Calu3 (cell line): Measurements from ENCODE around the gene PCBP4. TPM values are rescaled to one million over a fixed set of nuclear protein-coding genes. Genes with fewer than 3 reads are reported as not detected.

ENCODE experiments used
- BruUV-seq: library from RNA; stranded (reverse); fragments of 400-500 nt; replicated peaks from 2 replicates; lab custom pipeline; 2021; lab: Mats Ljungman, UMichigan
- CTCF ChIA-PET: fragments of 300-600 bp; sonication (Branson Sonifier 250); formaldehyde crosslinking; loops from one replicate; lab custom pipeline; 2022; ENCODE audit warnings: antibody characterized with exemption; lab: Charles Lee
- DNase-seq: peaks from one replicate; pipeline ENCODE4 v3.0.0; 2022
- H3K27ac Mint-ChIP-seq: one replicate; pipeline ENCODE4 v1.8.0; 2022; ENCODE audit warnings: mixed read lengths; ENCODE audit not compliant: unreplicated experiment
- H3K27me3 Mint-ChIP-seq: one replicate; pipeline ENCODE4 v1.8.0; 2022; ENCODE audit warnings: mixed read lengths; ENCODE audit not compliant: unreplicated experiment
- H3K36me3 Mint-ChIP-seq: one replicate; pipeline ENCODE4 v1.8.0; 2022; ENCODE audit warnings: mild to moderate bottlenecking, moderate library complexity, mixed read lengths; ENCODE audit not compliant: insufficient read depth, unreplicated experiment
- H3K4me1 Mint-ChIP-seq: one replicate; pipeline ENCODE4 v1.8.0; 2022; ENCODE audit warnings: mild to moderate bottlenecking, low read depth, mixed read lengths; ENCODE audit not compliant: unreplicated experiment
- H3K4me3 Mint-ChIP-seq: one replicate; pipeline ENCODE4 v1.8.0; 2022; ENCODE audit warnings: mild to moderate bottlenecking, low read depth, moderate library complexity, mixed read lengths; ENCODE audit not compliant: unreplicated experiment
- H3K9me3 Mint-ChIP-seq: one replicate; pipeline ENCODE4 v1.8.0; 2022; ENCODE audit warnings: low read depth, mixed read lengths; ENCODE audit not compliant: unreplicated experiment
- intact Hi-C: fragments of 100-400 bp; cut with micrococcal nuclease; formaldehyde crosslinking; loops from one replicate; pipeline ENCODE4 v1.10.0; 2022; ENCODE audit not compliant: unreplicated experiment
- total RNA-seq: library from RNA; stranded (reverse); gene quantifications from 2 replicates; pipeline ENCODE4 v1.2.3, GENCODE V29; 2022
- TF ChIP-seq, protein P1 (sequence below): fragments of 200-600 bp; IDR thresholded peaks from one replicate; pipeline ENCODE4 v1.8.0; 2022; ENCODE audit warnings: antibody characterized with exemption; ENCODE audit not compliant: unreplicated experiment

Gene PCBP4
- total RNA-seq, 1 experiment from 2014 or later, result 31.5 TPM

DNA sequence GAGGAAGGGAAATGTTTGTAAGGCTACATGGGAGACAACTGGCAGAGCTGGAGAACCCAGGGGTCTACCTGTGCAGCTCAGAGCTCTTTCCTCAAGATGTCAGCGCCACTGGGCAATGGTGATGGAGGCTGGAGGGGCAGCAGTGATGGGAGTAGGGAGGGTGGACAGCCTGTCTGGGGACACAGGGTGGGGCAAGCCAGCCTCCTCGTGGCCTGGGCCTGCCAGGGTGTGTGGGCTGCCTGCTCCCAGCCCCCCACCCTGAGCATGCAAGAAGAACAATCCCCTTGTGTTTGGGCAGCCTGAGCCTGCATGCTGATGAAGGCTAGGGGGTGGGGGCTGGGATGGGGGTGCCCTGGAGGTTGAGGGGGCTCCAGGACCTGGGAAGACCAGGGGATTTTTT, 1.2 kb downstream of the PCBP4 start:
- CTCF ChIA-PET, result no interaction called here
- no TSS peak for BruUV-seq
- H3K27me3 Mint-ChIP-seq, result peaks cover 13% of the 10 kb centered on the region
- H3K4me1 Mint-ChIP-seq, result peaks cover 20% of the 10 kb centered on the region
- H3K27ac Mint-ChIP-seq, result peak overlapping the region; percentile 73
- TF ChIP-seq, protein P1, sequence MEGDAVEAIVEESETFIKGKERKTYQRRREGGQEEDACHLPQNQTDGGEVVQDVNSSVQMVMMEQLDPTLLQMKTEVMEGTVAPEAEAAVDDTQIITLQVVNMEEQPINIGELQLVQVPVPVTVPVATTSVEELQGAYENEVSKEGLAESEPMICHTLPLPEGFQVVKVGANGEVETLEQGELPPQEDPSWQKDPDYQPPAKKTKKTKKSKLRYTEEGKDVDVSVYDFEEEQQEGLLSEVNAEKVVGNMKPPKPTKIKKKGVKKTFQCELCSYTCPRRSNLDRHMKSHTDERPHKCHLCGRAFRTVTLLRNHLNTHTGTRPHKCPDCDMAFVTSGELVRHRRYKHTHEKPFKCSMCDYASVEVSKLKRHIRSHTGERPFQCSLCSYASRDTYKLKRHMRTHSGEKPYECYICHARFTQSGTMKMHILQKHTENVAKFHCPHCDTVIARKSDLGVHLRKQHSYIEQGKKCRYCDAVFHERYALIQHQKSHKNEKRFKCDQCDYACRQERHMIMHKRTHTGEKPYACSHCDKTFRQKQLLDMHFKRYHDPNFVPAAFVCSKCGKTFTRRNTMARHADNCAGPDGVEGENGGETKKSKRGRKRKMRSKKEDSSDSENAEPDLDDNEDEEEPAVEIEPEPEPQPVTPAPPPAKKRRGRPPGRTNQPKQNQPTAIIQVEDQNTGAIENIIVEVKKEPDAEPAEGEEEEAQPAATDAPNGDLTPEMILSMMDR, result no peak
- peak overlapping the region; percentile 82 for H3K4me3 Mint-ChIP-seq
- H3K36me3 Mint-ChIP-seq, result peaks cover 30% of the 10 kb centered on the region
- H3K9me3 Mint-ChIP-seq, result no peaks in the 10 kb centered on the region
- intact Hi-C loops, result no loop called here
- DNase-seq, result no peak

DNA sequence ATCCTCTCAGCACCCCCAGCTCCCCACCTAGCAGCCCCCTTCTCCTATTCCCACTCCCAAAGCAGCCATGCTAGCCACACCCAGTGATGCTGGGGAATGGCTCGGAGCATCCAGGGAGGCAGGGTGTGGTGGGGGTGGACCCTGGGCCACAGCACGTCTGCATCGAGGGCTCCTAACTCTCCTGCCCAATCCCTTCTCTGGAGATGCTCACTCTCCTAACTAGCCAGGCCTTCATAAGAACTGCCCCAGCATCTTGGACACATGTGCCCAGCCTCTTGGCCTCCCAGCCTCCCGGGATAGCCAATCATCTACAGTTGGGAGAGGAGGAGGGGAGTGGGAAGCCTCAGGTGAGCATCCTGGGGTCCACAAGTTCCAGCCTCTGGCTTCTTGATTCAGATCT, 2.7 kb downstream of the PCBP4 start:
- peaks cover 13% of the 10 kb centered on the region for H3K27me3 Mint-ChIP-seq
- H3K4me3 Mint-ChIP-seq, result no peak overlapping the region
- intact Hi-C loops, result no loop called here
- CTCF ChIA-PET, result no interaction called here
- BruUV-seq, result no TSS peak
- H3K4me1 Mint-ChIP-seq, result peaks cover 19% of the 10 kb centered on the region
- DNase-seq, result no peak
- TF ChIP-seq, protein P1, result no peak
- H3K27ac Mint-ChIP-seq, result no peak overlapping the region
- peaks cover 30% of the 10 kb centered on the region for H3K36me3 Mint-ChIP-seq
- H3K9me3 Mint-ChIP-seq, result no peaks in the 10 kb centered on the region

DNA sequence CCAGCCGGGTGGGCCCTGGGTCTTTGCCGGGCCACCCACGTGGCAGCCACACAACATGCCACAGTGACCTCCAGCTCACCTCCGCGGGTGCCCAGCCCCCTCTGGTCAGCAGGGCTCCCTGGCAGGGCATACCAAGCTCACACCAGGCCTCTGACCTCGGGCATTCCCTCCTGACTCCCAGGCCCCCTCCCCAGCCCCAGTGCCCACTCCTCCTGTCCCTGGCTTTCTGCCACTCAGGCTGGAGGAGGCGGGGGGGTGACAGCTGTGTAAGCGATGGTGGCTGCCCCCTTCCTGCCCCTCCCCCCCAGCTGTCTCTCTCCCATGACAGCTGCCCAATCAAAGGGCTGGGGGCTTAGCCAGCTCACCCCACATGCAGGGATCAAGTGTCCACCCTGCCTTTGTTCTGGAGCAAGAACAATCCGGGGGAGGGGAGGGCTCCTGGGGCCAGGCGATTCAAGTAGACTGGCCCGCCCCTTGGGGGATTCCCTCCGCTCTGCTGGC, 3.3 kb downstream of the PCBP4 start:
- CTCF ChIA-PET, result no interaction called here

DNA sequence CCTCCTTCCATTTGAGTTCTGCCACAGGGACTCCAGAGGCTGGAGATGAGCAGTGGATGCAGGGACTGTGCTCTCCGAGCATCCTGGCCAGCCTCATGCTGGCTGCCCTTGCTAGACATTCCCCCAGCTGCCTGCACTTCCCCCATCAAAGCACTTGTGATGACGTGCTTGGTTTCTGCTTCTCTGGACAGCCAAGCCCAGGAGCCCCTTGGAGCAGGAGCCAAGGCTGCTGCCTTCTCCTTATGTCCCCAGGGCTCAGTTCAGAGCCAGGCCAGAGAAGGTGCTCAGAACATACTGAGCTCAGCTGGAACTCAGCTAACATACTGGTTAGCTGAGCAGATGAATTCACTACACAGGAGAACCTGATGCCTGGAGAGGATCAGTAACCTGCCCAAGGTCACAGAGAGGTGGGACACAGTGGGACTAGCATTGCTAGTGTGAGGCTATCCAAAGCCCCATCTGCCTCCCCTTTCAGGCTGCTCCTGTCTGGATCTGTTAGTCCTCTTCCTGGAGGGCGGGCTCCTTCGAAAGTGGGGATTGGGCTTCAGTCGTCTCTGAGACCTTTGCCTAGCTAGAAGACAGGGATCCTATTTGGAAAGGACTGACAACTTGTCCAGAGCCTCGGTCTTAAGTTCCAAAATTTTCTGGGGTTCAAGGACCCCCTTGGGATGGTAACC, 4.3 kb downstream of the PCBP4 start:
- H3K36me3 Mint-ChIP-seq, result peaks cover 26% of the 10 kb centered on the region
- DNase-seq, result no peak
- CTCF ChIA-PET, result interaction anchor here (0.6 kb wide), 1 partner anchor 19 kb away, joined by 4 read pairs; no protein-coding TSS in a partner anchor
- H3K4me3 Mint-ChIP-seq, result no peak overlapping the region
- BruUV-seq, result no TSS peak
- TF ChIP-seq, protein P1, result no peak
- H3K9me3 Mint-ChIP-seq, result no peaks in the 10 kb centered on the region
- peaks cover 11% of the 10 kb centered on the region for H3K4me1 Mint-ChIP-seq
- peaks cover 13% of the 10 kb centered on the region for H3K27me3 Mint-ChIP-seq
- intact Hi-C loops, result no loop called here
- no peak overlapping the region for H3K27ac Mint-ChIP-seq

More for the DNA sequence above, 3.3 kb downstream of the PCBP4 start:
- Mint-ChIP-seq H3K36me3 (peaks cover 30% of the 10 kb centered on the region), H3K4me1 (peaks cover 14% of the 10 kb centered on the region), H3K27ac (no peak overlapping the region), H3K27me3 (peaks cover 13% of the 10 kb centered on the region), H3K4me3 (no peak overlapping the region), H3K9me3 (no peaks in the 10 kb centered on the region)
- TF ChIP-seq, protein P1, result no peak
- BruUV-seq, result no TSS peak
- intact Hi-C loops, result no loop called here
- DNase-seq, result no peak
